Astrocyte (in vitro differentiated cells and primary cell): ENCODE results near the gene DGKQ. TPM values are rescaled to one million over a fixed set of nuclear protein-coding genes. Genes with fewer than 3 reads are reported as not detected.

Source experiments
- DNase-seq: peaks from one replicate; pipeline ENCODE4 v3.0.0-alpha.2; 2010; ENCODE audit warnings: low read depth
- FAIRE-seq: peaks from 2 replicates; lab custom pipeline; 2011; peaks lifted over from hg19 to GRCh38; lab: Jason Lieb, UNC
- H2AFZ ChIP-seq: 2 replicates; pipeline ENCODE4 v1.6.0; 2012; ENCODE audit warnings: low read depth, low read length, inconsistent platforms
- H3K27ac ChIP-seq: 2 replicates; pipeline ENCODE4 v1.5.1; 2011; ENCODE audit warnings: low read depth, low read length, inconsistent platforms
- H3K27me3 ChIP-seq: 2 replicates; pipeline ENCODE4 v1.6.0; 2011; ENCODE audit warnings: low read length, inconsistent platforms; ENCODE audit not compliant: insufficient read depth
- H3K36me3 ChIP-seq: 2 replicates; pipeline ENCODE4 v1.5.1; 2011; ENCODE audit warnings: low read length, inconsistent platforms; ENCODE audit not compliant: insufficient read depth
- H3K4me1 ChIP-seq: 2 replicates; pipeline ENCODE4 v1.5.1; 2011; ENCODE audit warnings: low read length, inconsistent platforms; ENCODE audit not compliant: insufficient read depth
- H3K4me2 ChIP-seq: 2 replicates; pipeline ENCODE4 v1.6.0; 2012; ENCODE audit warnings: low read length, inconsistent platforms
- H3K4me3 ChIP-seq: 2 replicates; pipeline ENCODE4 v1.5.1; 2011; ENCODE audit warnings: low read depth, mild to moderate bottlenecking, low read length, inconsistent platforms; ENCODE audit not compliant: insufficient read depth
- H3K79me2 ChIP-seq: 2 replicates; pipeline ENCODE4 v1.6.0; 2012; ENCODE audit warnings: mild to moderate bottlenecking, low read length, inconsistent platforms; ENCODE audit not compliant: insufficient read depth
- H3K9ac ChIP-seq: 2 replicates; pipeline ENCODE4 v1.6.0; 2012; ENCODE audit warnings: mild to moderate bottlenecking, low read length, inconsistent platforms
- H3K9me3 ChIP-seq: 2 replicates; pipeline ENCODE4 v1.5.1; 2012; ENCODE audit warnings: low read depth, mild to moderate bottlenecking, low read length, inconsistent platforms; ENCODE audit not compliant: insufficient read depth
- H4K20me1 ChIP-seq: 2 replicates; pipeline ENCODE4 v1.6.0; 2012; ENCODE audit warnings: low read length, inconsistent platforms; ENCODE audit not compliant: insufficient read depth
- H3K27ac Mint-ChIP-seq: one replicate; pipeline ENCODE4 v1.8.0; 2021; ENCODE audit warnings: mild to moderate bottlenecking, mixed read lengths; ENCODE audit not compliant: unreplicated experiment
- H3K27me3 Mint-ChIP-seq: one replicate; pipeline ENCODE4 v1.8.0; 2021; ENCODE audit warnings: low read depth, mixed read lengths; ENCODE audit not compliant: unreplicated experiment
- H3K36me3 Mint-ChIP-seq: one replicate; pipeline ENCODE4 v1.8.0; 2021; ENCODE audit warnings: low read depth, mixed read lengths; ENCODE audit not compliant: unreplicated experiment
- H3K4me1 Mint-ChIP-seq: one replicate; pipeline ENCODE4 v1.8.0; 2021; ENCODE audit warnings: low read depth, mixed read lengths; ENCODE audit not compliant: unreplicated experiment
- H3K4me3 Mint-ChIP-seq: one replicate; pipeline ENCODE4 v1.8.0; 2021; ENCODE audit warnings: mild to moderate bottlenecking, moderate library complexity, mixed read lengths; ENCODE audit not compliant: unreplicated experiment
- H3K9me3 Mint-ChIP-seq: one replicate; pipeline ENCODE4 v1.8.0; 2021; ENCODE audit warnings: mild to moderate bottlenecking, mixed read lengths; ENCODE audit not compliant: unreplicated experiment
- CTCF ChIP-seq: IDR thresholded peaks from 2 replicates; pipeline ENCODE4 v1.5.1; 2011; ENCODE audit warnings: low read depth, mild to moderate bottlenecking, inconsistent platforms, low read length, moderate library complexity; ENCODE audit not compliant: insufficient read depth
- EZH2 ChIP-seq: IDR thresholded peaks from 2 replicates; pipeline ENCODE4 v1.6.1; 2012; ENCODE audit warnings: mild to moderate bottlenecking, low read length, inconsistent platforms; ENCODE audit not compliant: insufficient read depth
- total RNA-seq: library from RNA; stranded (reverse); gene quantifications from 2 replicates; pipeline ENCODE4 v1.2.1, GENCODE V29; 2021

Gene DGKQ
- total RNA-seq, 1 donor from 2014 or later: 19.0 TPM

GRCh38 chr4:915041-915474 lies 58.3 kb downstream of the DGKQ start:
- peaks cover 8% of the 10 kb centered on the region for H3K36me3 Mint-ChIP-seq
- H3K9me3 Mint-ChIP-seq: peaks cover 4% of the 10 kb centered on the region
- Histone ChIP-seq H3K79me2 (peaks cover 85% of the 10 kb centered on the region), H3K27ac (no peak overlapping the region), H3K9me3 (no peaks in the 10 kb centered on the region), H4K20me1 (peaks cover 91% of the 10 kb centered on the region), H3K36me3 (peaks cover 3% of the 10 kb centered on the region), H2AFZ (no peak overlapping the region), H3K27me3 (no peaks in the 10 kb centered on the region), H3K4me2 (peak overlapping the region; percentile 28), H3K9ac (no peak overlapping the region), H3K4me3 (no peak overlapping the region), H3K4me1 (no peaks in the 10 kb centered on the region)
- no peak for DNase-seq
- no peak overlapping the region for H3K27ac Mint-ChIP-seq
- FAIRE-seq: no peak
- TF ChIP-seq CTCF: no peak
- peak overlapping the region; percentile 4 for H3K4me3 Mint-ChIP-seq
- H3K4me1 Mint-ChIP-seq: peaks cover 11% of the 10 kb centered on the region
- no peaks in the 10 kb centered on the region for H3K27me3 Mint-ChIP-seq

- H3K36me3 Mint-ChIP-seq: peaks cover 10% of the 10 kb centered on the region
- H3K9me3 Mint-ChIP-seq: peaks cover 4% of the 10 kb centered on the region
- peaks cover 91% of the 10 kb centered on the region for H4K20me1 ChIP-seq
- H3K4me1 Mint-ChIP-seq: peaks cover 11% of the 10 kb centered on the region
- no peak overlapping the region for H3K4me3 Mint-ChIP-seq
- peaks cover 3% of the 10 kb centered on the region for H3K36me3 ChIP-seq
- H3K4me3 ChIP-seq: no peak overlapping the region
- H3K9ac ChIP-seq: no peak overlapping the region
- H3K27ac ChIP-seq: no peak overlapping the region
- H3K9me3 ChIP-seq: no peaks in the 10 kb centered on the region
- peaks cover 85% of the 10 kb centered on the region for H3K79me2 ChIP-seq
- DNase-seq (no peak), FAIRE-seq (no peak)
- no peak overlapping the region for H3K4me2 ChIP-seq
- no peak overlapping the region for H3K27ac Mint-ChIP-seq
- no peak overlapping the region for H2AFZ ChIP-seq
- H3K27me3 ChIP-seq: no peaks in the 10 kb centered on the region
- no peaks in the 10 kb centered on the region for H3K4me1 ChIP-seq
- H3K27me3 Mint-ChIP-seq: no peaks in the 10 kb centered on the region
- TF ChIP-seq EZH2 (no peak), CTCF (no peak)
Measured at GRCh38 chr4:914531-914930, 58.8 kb downstream of the DGKQ start.

- no peak overlapping the region for H3K27ac ChIP-seq
- no peak overlapping the region for H3K4me2 ChIP-seq
- peaks cover 89% of the 10 kb centered on the region for H4K20me1 ChIP-seq
- H3K79me2 ChIP-seq: peaks cover 77% of the 10 kb centered on the region
- peaks cover 7% of the 10 kb centered on the region for H3K36me3 Mint-ChIP-seq
- H2AFZ ChIP-seq: no peak overlapping the region
- FAIRE-seq (no peak), DNase-seq (no peak)
- H3K4me1 ChIP-seq: no peaks in the 10 kb centered on the region
- H3K4me3 ChIP-seq: no peak overlapping the region
- peaks cover 11% of the 10 kb centered on the region for H3K4me1 Mint-ChIP-seq
- peaks cover 3% of the 10 kb centered on the region for H3K9me3 Mint-ChIP-seq
- H3K27ac Mint-ChIP-seq: no peak overlapping the region
- no peak overlapping the region for H3K9ac ChIP-seq
- H3K27me3 ChIP-seq: no peaks in the 10 kb centered on the region
- no peak overlapping the region for H3K4me3 Mint-ChIP-seq
- TF ChIP-seq EZH2 (no peak), CTCF (no peak)
- H3K36me3 ChIP-seq: peaks cover 3% of the 10 kb centered on the region
- no peaks in the 10 kb centered on the region for H3K9me3 ChIP-seq
- H3K27me3 Mint-ChIP-seq: no peaks in the 10 kb centered on the region
Measured at GRCh38 chr4:913280-913618, 60.1 kb downstream of the DGKQ start.
